Natural killer cell (primary cell): Measurements from ENCODE around the gene PNPLA4. TPM values are rescaled to one million over a fixed set of nuclear protein-coding genes. Genes with fewer than 3 reads are reported as not detected.

Experiments
- ATAC-seq, 3 donors: fragments of 150-1000 bp in 2 of 3; fragments of 200-7000 bp in 1 of 3; cut with Tn5 transposase; 1 replicate in 1 of 3; 2 replicates in 2 of 3; pipeline ENCODE4 v1.10.0; 2021; ENCODE audit warnings: mild to moderate bottlenecking in 2 of 3, moderate library complexity in 2 of 3
- DNase-seq, 2 donors: peaks; one replicate each; pipeline versions ENCODE4 v3.0.0 to v3.0.0-alpha.2; 2013 to 2021; ENCODE audit warnings: mixed read lengths in 1 of 2
- H3K27ac ChIP-seq: one replicate; pipeline ENCODE4 v1.5.1; 2013; ENCODE audit warnings: mild to moderate bottlenecking, low read length
- H3K27me3 ChIP-seq: one replicate; pipeline ENCODE4 v1.6.1; 2013; ENCODE audit warnings: low read length; ENCODE audit not compliant: control insufficient read depth, insufficient read depth
- H3K36me3 ChIP-seq: one replicate; pipeline ENCODE4 v1.6.1; 2013; ENCODE audit warnings: low read length; ENCODE audit not compliant: control insufficient read depth, insufficient read depth
- H3K4me1 ChIP-seq: one replicate; pipeline ENCODE4 v1.6.1; 2013; ENCODE audit warnings: low read length; ENCODE audit not compliant: control insufficient read depth, insufficient read depth
- H3K4me3 ChIP-seq: one replicate; pipeline ENCODE4 v1.5.1; 2013; ENCODE audit warnings: low read length
- H3K9me3 ChIP-seq: one replicate; pipeline ENCODE4 v1.6.1; 2013; ENCODE audit warnings: low read length; ENCODE audit not compliant: control insufficient read depth, insufficient read depth
- H3K27ac Mint-ChIP-seq, 2 donors: one replicate each; pipeline ENCODE4 v1.8.0; 2022; ENCODE audit warnings: mild to moderate bottlenecking in 2 of 2, mixed read lengths in 2 of 2, moderate library complexity in 1 of 2
- H3K27me3 Mint-ChIP-seq, 2 donors: one replicate each; pipeline ENCODE4 v1.8.0; 2022; ENCODE audit warnings: low read depth in 2 of 2, mixed read lengths in 2 of 2
- H3K36me3 Mint-ChIP-seq: one replicate; pipeline ENCODE4 v1.8.0; 2022; ENCODE audit warnings: mixed read lengths
- H3K4me1 Mint-ChIP-seq, 2 donors: one replicate each; pipeline ENCODE4 v1.8.0; 2022; ENCODE audit warnings: mixed read lengths in 2 of 2
- H3K4me3 Mint-ChIP-seq: one replicate; pipeline ENCODE4 v1.8.0; 2022; ENCODE audit warnings: mild to moderate bottlenecking, moderate library complexity, mixed read lengths
- H3K9me3 Mint-ChIP-seq, 2 donors: one replicate each; pipeline ENCODE4 v1.8.0; 2022; ENCODE audit warnings: mixed read lengths in 2 of 2
- CTCF ChIP-seq: fragments of 200-600 bp; IDR thresholded peaks from one replicate; pipeline ENCODE4 v1.8.0; 2022; ENCODE audit warnings: antibody characterized with exemption
- WGBS: methylation state at CpG from one replicate; pipeline ENCODE4 v1.1.7; 2013; ENCODE audit warnings: missing lambda C conversion rate; ENCODE audit not compliant: insufficient coverage; 5-methylcytosine and 5-hydroxymethylcytosine counted together
- intact Hi-C: fragments of 100-400 bp; cut with micrococcal nuclease; formaldehyde crosslinking; loops from one replicate; pipeline ENCODE4 v1.14.2; 2022
- total RNA-seq, 4 donors: library from RNA; stranded (reverse); fragments of 120-200 nt in 1 of 4; gene quantifications; one replicate each; pipeline versions ENCODE4 v1.2.3 to v1.2.4, GENCODE V29; 2013 to 2022

The PNPLA4 gene
- total RNA-seq, 3 donors from 2014 or later (not counting 1 experiment from before 2014, with no cell fraction given) = 1.2 to 3.5 (median 2.8) TPM

GRCh38 chrX:7872042-7872441 lies 55.2 kb downstream of the PNPLA4 start:
- no peaks in the 10 kb centered on the region for H3K4me1 ChIP-seq
- intact Hi-C loops = no loop called here
- Mint-ChIP-seq H3K27ac (no peak overlapping the region), H3K36me3 (no peaks in the 10 kb centered on the region), H3K9me3 (peaks cover 0 to 2% of the 10 kb centered on the region in 2 donors), H3K4me1 (no peaks in the 10 kb centered on the region), H3K4me3 (no peak overlapping the region), H3K27me3 (no peaks in the 10 kb centered on the region)
- H3K27me3 ChIP-seq = no peaks in the 10 kb centered on the region
- no peaks in the 10 kb centered on the region for H3K9me3 ChIP-seq
- 60% methylated on average over 1 of the region's 4 CpGs for WGBS
- no peak overlapping the region for H3K27ac ChIP-seq
- ATAC-seq (no peak), DNase-seq (no peak)
- no peak overlapping the region for H3K4me3 ChIP-seq
- H3K36me3 ChIP-seq = no peaks in the 10 kb centered on the region
- no peak for TF ChIP-seq CTCF

- DNase-seq = no peak
- H3K4me3 ChIP-seq = no peak overlapping the region
- 10% methylated on average over 1 of the region's 1 CpG for WGBS
- no peaks in the 10 kb centered on the region for H3K36me3 Mint-ChIP-seq
- no peak for TF ChIP-seq CTCF
- H3K9me3 ChIP-seq = no peaks in the 10 kb centered on the region
- no peak overlapping the region for H3K4me3 Mint-ChIP-seq
- no peaks in the 10 kb centered on the region for H3K27me3 ChIP-seq
- ATAC-seq = no peak
- H3K36me3 ChIP-seq = no peaks in the 10 kb centered on the region
- H3K9me3 Mint-ChIP-seq = peaks cover 7% of the 10 kb centered on the region in 2 donors
- no peaks in the 10 kb centered on the region for H3K4me1 ChIP-seq
- intact Hi-C loops = no loop called here
- H3K4me1 Mint-ChIP-seq = no peaks in the 10 kb centered on the region
- no peak overlapping the region for H3K27ac ChIP-seq
- H3K27ac Mint-ChIP-seq = no peak overlapping the region
- H3K27me3 Mint-ChIP-seq = no peaks in the 10 kb centered on the region
Measured at GRCh38 chrX:7852166-7852565, 75.0 kb downstream of the PNPLA4 start.

Other genes with a start within 250 kb of the PNPLA4 start
- not detected for gene VCX, start 84.2 kb downstream of the PNPLA4 start, total RNA-seq
- not detected for gene VCX2, start 243.9 kb upstream of the PNPLA4 start, total RNA-seq